CD4-positive, alpha-beta memory T cell (primary cell): ENCODE measurements around the gene SHH. TPM values are rescaled to one million over a fixed set of nuclear protein-coding genes. Genes with fewer than 3 reads are reported as not detected.
A peak's percentile ranks its signal among the peaks of the same experiment; 100 is the strongest.

Experiments
- CTCF ChIA-PET: fragments of 350-600 bp; sonication (Branson Sonifier 250); formaldehyde crosslinking; loops from one replicate; lab custom pipeline; 2021; ENCODE audit warnings: inconsistent platforms; ENCODE audit not compliant: partially characterized antibody; lab: Charles Lee
- POLR2A ChIA-PET: fragments of 350-600 bp; sonication (Branson Sonifier 250); formaldehyde crosslinking; loops from one replicate; lab custom pipeline; 2021; ENCODE audit not compliant: partially characterized antibody; lab: Charles Lee
- DNase-seq, 5 donors: peaks; one replicate each; pipeline versions ENCODE4 v3.0.0 to v3.0.0-alpha.2; 2020 to 2022; ENCODE audit warnings: mixed read lengths in 1 of 5
- H3K27ac ChIP-seq: one replicate; pipeline ENCODE4 v1.7.0; 2013; ENCODE audit warnings: low read depth, low read length
- H3K27me3 ChIP-seq: 2 replicates; pipeline ENCODE4 v1.7.0; 2013; ENCODE audit warnings: mild to moderate bottlenecking, low read length, moderate library complexity; ENCODE audit not compliant: insufficient read depth
- H3K36me3 ChIP-seq: 2 replicates; pipeline ENCODE4 v1.7.0; 2013; ENCODE audit warnings: mild to moderate bottlenecking, low read length, moderate library complexity; ENCODE audit not compliant: insufficient read depth
- H3K4me1 ChIP-seq: 2 replicates; pipeline ENCODE4 v1.7.0; 2013; ENCODE audit warnings: mild to moderate bottlenecking, low read length, moderate library complexity; ENCODE audit not compliant: insufficient read depth
- H3K4me3 ChIP-seq, 2 donors: one replicate each; pipeline ENCODE4 v1.7.0; 2013; ENCODE audit warnings: low read length in 2 of 2, mild to moderate bottlenecking in 1 of 2
- H3K9me3 ChIP-seq, 2 donors: one replicate each; pipeline ENCODE4 v1.7.0; 2013; ENCODE audit warnings: low read length in 2 of 2, control low read depth in 1 of 2; ENCODE audit not compliant: control insufficient read depth in 1 of 2
- H3K27ac Mint-ChIP-seq, 7 donors: one replicate each; pipeline ENCODE4 v1.8.0; 2020 to 2021; ENCODE audit warnings: mixed read lengths in 7 of 7, mild to moderate bottlenecking in 6 of 7, inconsistent platforms in 3 of 7, moderate library complexity in 3 of 7
- H3K27me3 Mint-ChIP-seq, 2 donors: one replicate each; pipeline ENCODE4 v1.8.0; 2020 to 2021; ENCODE audit warnings: mixed read lengths in 2 of 2
- H3K36me3 Mint-ChIP-seq, 2 donors: one replicate each; pipeline ENCODE4 v1.8.0; 2020 to 2021; ENCODE audit warnings: mixed read lengths in 2 of 2, inconsistent platforms in 1 of 2, mild to moderate bottlenecking in 1 of 2
- H3K4me1 Mint-ChIP-seq, 4 donors: one replicate each; pipeline ENCODE4 v1.8.0; 2020 to 2021; ENCODE audit warnings: mixed read lengths in 4 of 4, mild to moderate bottlenecking in 1 of 4
- H3K4me3 Mint-ChIP-seq, 8 donors: one replicate each; pipeline ENCODE4 v1.8.0; 2020 to 2021; ENCODE audit warnings: mixed read lengths in 8 of 8, mild to moderate bottlenecking in 7 of 8, moderate library complexity in 6 of 8, inconsistent platforms in 3 of 8
- H3K9me3 Mint-ChIP-seq, 8 donors: one replicate each; pipeline ENCODE4 v1.8.0; 2020 to 2021; ENCODE audit warnings: mixed read lengths in 8 of 8, mild to moderate bottlenecking in 5 of 8, inconsistent platforms in 3 of 8, moderate library complexity in 1 of 8
- intact Hi-C: fragments of 100-400 bp; cut with micrococcal nuclease; formaldehyde crosslinking; loops from one replicate; pipeline ENCODE4 v1.15.1; 2023
- polyA plus RNA-seq, 2 donors: library from polyadenylated mRNA; unstranded; fragments of 300-500 nt; fragmentation: Illumina TruSeq; gene quantifications; one replicate each; pipeline ENCODE4 v1.2.3, GENCODE V29; 2021
- total RNA-seq, 2 experiments: library from RNA; stranded (reverse); gene quantifications; one replicate each; pipeline ENCODE4 v1.2.3, GENCODE V29; 2021

The SHH gene
- total and polyA plus RNA-seq, 4 experiments from 2014 or later: 0.03 TPM; not detected in 3

DNA sequence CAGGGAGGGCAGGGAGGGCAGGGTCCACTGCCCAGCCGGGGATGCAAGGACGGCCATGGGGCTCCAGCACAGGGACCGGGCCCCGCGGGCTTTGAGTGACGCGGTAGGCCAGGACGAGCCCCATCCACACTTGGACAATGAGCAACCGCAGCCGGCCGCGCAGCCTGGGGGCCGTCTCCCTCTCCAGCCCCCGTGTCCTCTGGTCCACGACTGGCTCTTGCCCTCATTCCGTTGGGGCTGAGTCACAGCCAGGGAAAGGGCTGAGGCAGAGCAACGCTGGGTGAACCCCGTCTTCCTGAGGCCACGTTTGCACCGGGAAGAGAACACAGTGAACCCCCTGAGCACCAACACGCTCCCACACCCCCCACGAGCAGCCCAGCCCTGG lies 23.7 kb downstream of the SHH start:
- intact Hi-C loops: no loop called here
- Histone ChIP-seq H3K4me3 (no peak overlapping the region), H3K27ac (no peak overlapping the region), H3K27me3 (no peaks in the 10 kb centered on the region), H3K9me3 (no peaks in the 10 kb centered on the region), H3K36me3 (no peaks in the 10 kb centered on the region), H3K4me1 (no peaks in the 10 kb centered on the region)
- H3K27me3 Mint-ChIP-seq: peaks cover 4 to 6% of the 10 kb centered on the region in 2 donors
- peaks cover 11 to 14% of the 10 kb centered on the region in 2 donors for H3K36me3 Mint-ChIP-seq
- no peak overlapping the region for H3K4me3 Mint-ChIP-seq
- ChIA-PET POLR2A (no interaction called here), CTCF (no interaction called here)
- H3K9me3 Mint-ChIP-seq: no peaks in the 10 kb centered on the region
- DNase-seq: no peak
- H3K4me1 Mint-ChIP-seq: peaks cover 5 to 13% (median 8%) of the 10 kb centered on the region in 4 donors
- no peak overlapping the region for H3K27ac Mint-ChIP-seq

DNA sequence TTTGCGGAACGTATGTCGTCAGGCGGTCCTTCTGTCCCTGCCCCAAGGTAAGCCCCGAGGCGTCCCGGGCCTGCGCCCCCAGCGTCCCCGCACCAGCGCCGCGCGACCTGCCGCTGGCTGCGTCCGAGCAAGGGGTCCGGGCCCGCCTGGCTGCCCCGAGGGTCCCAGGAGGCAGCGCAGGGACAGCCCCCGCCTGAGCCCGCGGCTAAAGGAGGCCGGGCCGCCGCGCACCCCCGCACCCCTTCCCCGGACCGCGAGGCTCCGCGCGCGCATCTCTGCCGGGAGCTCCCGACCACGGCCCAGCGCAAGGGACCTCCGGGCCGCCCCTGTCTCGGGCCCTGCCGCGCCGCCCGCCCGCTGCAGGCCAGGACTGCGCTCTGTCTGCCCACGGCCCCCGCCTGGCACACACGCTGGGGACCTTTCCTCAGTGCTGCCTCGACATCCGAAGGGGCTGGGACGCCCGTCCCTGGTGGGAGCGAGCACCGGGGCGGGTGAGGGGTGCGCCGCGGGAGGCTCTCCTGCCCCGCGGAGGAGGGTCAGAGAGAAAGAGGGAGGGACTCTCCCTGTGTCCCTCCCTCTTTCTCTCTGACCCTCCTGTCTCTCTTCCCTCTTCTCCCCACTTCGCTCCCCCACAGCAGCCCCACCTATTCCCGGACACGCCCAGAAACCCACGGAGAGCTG lies 25.0 kb downstream of the SHH start:
- H3K4me1 Mint-ChIP-seq: peaks cover 5 to 13% (median 8%) of the 10 kb centered on the region in 4 donors
- no peak for DNase-seq
- peaks cover 18 to 26% of the 10 kb centered on the region in 2 donors for H3K36me3 Mint-ChIP-seq
- intact Hi-C loops: no loop called here
- ChIA-PET POLR2A (no interaction called here), CTCF (no interaction called here)
- no peak overlapping the region for H3K4me3 ChIP-seq
- no peaks in the 10 kb centered on the region for H3K4me1 ChIP-seq
- H3K27ac Mint-ChIP-seq: peak overlapping the region in 2 of 7 donors; percentile 42 to 51
- H3K36me3 ChIP-seq: peaks cover 8% of the 10 kb centered on the region
- no peak overlapping the region for H3K27ac ChIP-seq
- H3K9me3 Mint-ChIP-seq: no peaks in the 10 kb centered on the region
- no peaks in the 10 kb centered on the region for H3K27me3 ChIP-seq
- no peaks in the 10 kb centered on the region for H3K9me3 ChIP-seq
- peak overlapping the region in 1 of 8 donors; percentile 52 for H3K4me3 Mint-ChIP-seq
- H3K27me3 Mint-ChIP-seq: peaks cover 4 to 6% of the 10 kb centered on the region in 2 donors

DNA sequence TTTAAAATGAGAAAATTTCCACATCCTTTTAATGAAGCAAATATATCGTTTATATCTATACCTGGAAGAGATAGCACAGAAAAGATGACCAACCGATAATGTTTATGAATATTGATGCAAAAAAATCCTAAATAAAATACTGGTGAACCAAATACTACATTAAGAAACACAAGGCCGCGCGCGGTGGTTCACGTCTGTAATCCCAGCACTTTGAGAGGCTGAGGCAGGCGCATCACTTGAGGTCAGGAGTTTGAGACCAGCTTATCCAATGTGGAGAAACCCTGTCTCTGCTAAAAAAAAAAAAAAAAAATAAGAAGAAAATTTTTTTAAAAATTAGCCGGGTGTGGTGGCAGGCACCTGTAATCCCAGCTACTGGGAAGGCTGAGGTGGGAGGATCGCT lies 25.8 kb downstream of the SHH start:
- CTCF ChIA-PET: no interaction called here
- no peaks in the 10 kb centered on the region for H3K9me3 Mint-ChIP-seq
- peak overlapping the region in 1 of 8 donors; percentile 6 for H3K4me3 Mint-ChIP-seq

DNA sequence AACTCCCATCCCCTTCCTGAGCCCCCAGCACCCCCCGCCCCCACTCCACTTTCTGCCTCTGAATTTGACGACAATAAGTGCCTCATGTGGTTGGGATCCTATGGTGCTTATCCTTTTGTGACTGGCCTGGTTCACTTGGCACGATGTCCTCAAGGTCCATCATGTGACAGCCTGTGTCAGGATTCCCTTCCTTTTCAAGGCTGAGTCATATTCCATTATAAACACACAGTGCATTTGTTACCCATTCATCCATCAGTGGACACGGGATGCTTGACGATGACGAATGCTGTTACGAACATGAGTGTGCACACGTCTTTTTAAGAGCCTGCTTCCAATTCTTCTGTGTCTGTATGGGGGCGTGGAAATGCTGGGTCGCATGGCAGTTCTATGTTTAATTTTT lies 26.7 kb downstream of the SHH start:
- Histone ChIP-seq H3K9me3 (no peaks in the 10 kb centered on the region), H3K4me3 (no peak overlapping the region), H3K27ac (no peak overlapping the region), H3K36me3 (peaks cover 11% of the 10 kb centered on the region), H3K27me3 (no peaks in the 10 kb centered on the region), H3K4me1 (no peaks in the 10 kb centered on the region)
- DNase-seq: no peak
- CTCF ChIA-PET: interaction anchor here (1.4 kb wide), 1 partner anchor 19 kb away, joined by 4 read pairs; no protein-coding TSS in a partner anchor
- no peaks in the 10 kb centered on the region for H3K9me3 Mint-ChIP-seq
- no peak overlapping the region for H3K4me3 Mint-ChIP-seq
- intact Hi-C loops: no loop called here
- H3K27ac Mint-ChIP-seq: peak overlapping the region in 1 of 7 donors; percentile 66
- POLR2A ChIA-PET: no interaction called here
- H3K36me3 Mint-ChIP-seq: peaks cover 36 to 40% of the 10 kb centered on the region in 2 donors
- H3K4me1 Mint-ChIP-seq: peaks cover 5 to 13% (median 9%) of the 10 kb centered on the region in 4 donors
- peaks cover 4 to 6% of the 10 kb centered on the region in 2 donors for H3K27me3 Mint-ChIP-seq

More for the DNA sequence above, 25.8 kb downstream of the SHH start:
- peaks cover 9% of the 10 kb centered on the region for H3K36me3 ChIP-seq
- H3K4me1 ChIP-seq: no peaks in the 10 kb centered on the region
- H3K4me1 Mint-ChIP-seq: peaks cover 5 to 13% (median 8%) of the 10 kb centered on the region in 4 donors
- H3K27ac Mint-ChIP-seq: peak overlapping the region in 1 of 7 donors; percentile 17
- H3K27me3 Mint-ChIP-seq: peaks cover 4 to 6% of the 10 kb centered on the region in 2 donors
- POLR2A ChIA-PET: no interaction called here
- no peaks in the 10 kb centered on the region for H3K9me3 ChIP-seq
- H3K4me3 ChIP-seq: no peak overlapping the region
- DNase-seq: no peak
- H3K27ac ChIP-seq: no peak overlapping the region
- intact Hi-C loops: no loop called here
- H3K36me3 Mint-ChIP-seq: peaks cover 26 to 30% of the 10 kb centered on the region in 2 donors
- no peaks in the 10 kb centered on the region for H3K27me3 ChIP-seq

DNA sequence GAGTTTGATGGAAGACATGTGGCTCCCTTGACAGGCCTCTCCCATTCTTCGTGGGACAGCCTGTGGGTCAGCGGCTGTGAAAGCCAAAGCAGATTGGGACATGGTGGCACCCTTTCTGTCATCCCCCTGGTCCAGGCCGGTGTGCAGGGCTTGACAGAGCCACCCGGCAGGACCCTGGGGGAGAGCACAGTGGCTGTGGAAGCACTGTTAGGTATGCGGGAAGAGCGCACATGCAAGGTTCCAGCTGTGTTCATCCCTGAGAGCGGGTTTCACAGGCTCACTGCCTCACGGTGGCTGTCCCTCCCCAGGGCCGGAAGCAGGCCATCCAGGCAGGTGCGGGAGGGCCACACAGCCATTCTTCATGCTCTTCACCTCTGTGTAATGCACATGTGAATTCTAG lies 29.8 kb downstream of the SHH start:
- CTCF ChIA-PET: no interaction called here
- H3K4me3 Mint-ChIP-seq: no peak overlapping the region
- Histone ChIP-seq H3K36me3 (peaks cover 27% of the 10 kb centered on the region), H3K4me1 (no peaks in the 10 kb centered on the region), H3K27me3 (no peaks in the 10 kb centered on the region), H3K27ac (no peak overlapping the region), H3K4me3 (no peak overlapping the region), H3K9me3 (no peaks in the 10 kb centered on the region)
- POLR2A ChIA-PET: no interaction called here
- H3K9me3 Mint-ChIP-seq: peaks cover 0 to 4% (median 0%) of the 10 kb centered on the region in 8 donors
- peaks cover 4 to 6% of the 10 kb centered on the region in 2 donors for H3K27me3 Mint-ChIP-seq
- H3K36me3 Mint-ChIP-seq: peaks cover 61 to 63% of the 10 kb centered on the region in 2 donors
- peaks cover 5 to 13% (median 9%) of the 10 kb centered on the region in 4 donors for H3K4me1 Mint-ChIP-seq
- H3K27ac Mint-ChIP-seq: peak overlapping the region in 1 of 7 donors; percentile 35
- intact Hi-C loops: no loop called here
- no peak for DNase-seq

DNA sequence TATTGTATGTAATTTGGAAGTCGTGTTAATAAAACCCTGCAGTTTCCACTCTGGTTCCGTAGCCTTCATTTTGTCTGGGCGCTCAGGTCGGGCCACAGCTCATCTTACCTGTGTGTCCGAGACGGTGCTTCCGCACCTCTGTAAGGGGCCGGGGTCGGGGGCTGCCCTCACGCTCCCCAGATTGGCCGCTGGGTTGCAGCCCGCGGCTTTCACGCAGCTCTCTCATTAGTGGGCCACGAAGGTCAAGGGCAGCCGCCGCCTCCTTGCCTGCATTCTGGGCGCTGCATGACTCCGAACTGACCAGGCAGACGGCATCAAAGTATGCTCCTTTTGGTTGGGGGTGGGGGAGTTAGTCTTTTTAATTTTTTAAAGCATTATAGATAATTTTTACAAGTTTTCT lies 30.8 kb downstream of the SHH start:
- H3K27me3 Mint-ChIP-seq: peaks cover 4 to 6% of the 10 kb centered on the region in 2 donors
- intact Hi-C loops: no loop called here

DNA sequence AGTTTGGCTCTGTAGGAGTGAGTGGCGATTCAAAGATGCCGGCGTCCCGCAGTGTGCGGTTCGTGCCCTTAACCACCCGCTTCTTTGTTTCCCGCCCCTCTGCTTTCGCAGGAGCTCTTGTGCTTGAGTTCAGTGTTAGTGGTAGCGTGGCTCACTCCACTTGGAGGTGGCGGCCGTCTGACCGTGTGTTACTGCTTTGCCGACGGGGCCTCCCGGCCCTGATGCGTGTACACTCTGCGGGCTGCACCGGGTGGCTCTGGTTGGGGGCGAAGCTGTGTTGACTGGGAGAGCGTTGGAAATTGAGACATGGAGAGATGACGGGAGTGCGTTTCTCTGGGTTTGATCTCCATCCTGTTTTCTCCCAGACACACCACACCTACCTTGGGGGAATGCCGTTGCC lies 31.4 kb downstream of the SHH start:
- Histone ChIP-seq H3K4me1 (no peaks in the 10 kb centered on the region), H3K9me3 (no peaks in the 10 kb centered on the region), H3K4me3 (no peak overlapping the region), H3K27ac (no peak overlapping the region), H3K27me3 (no peaks in the 10 kb centered on the region), H3K36me3 (peaks cover 41% of the 10 kb centered on the region)
- peaks cover 2 to 4% of the 10 kb centered on the region in 2 donors for H3K27me3 Mint-ChIP-seq
- H3K27ac Mint-ChIP-seq: peak overlapping the region in 2 of 7 donors; percentile 57 to 68
- peak overlapping the region in 1 of 8 donors; percentile 61 for H3K4me3 Mint-ChIP-seq
- POLR2A ChIA-PET: no interaction called here
- H3K4me1 Mint-ChIP-seq: peaks cover 1 to 7% (median 4%) of the 10 kb centered on the region in 4 donors
- H3K9me3 Mint-ChIP-seq: peaks cover 0 to 4% (median 0%) of the 10 kb centered on the region in 8 donors
- CTCF ChIA-PET: no interaction called here
- intact Hi-C loops: no loop called here
- DNase-seq: no peak
- peaks cover 75 to 77% of the 10 kb centered on the region in 2 donors for H3K36me3 Mint-ChIP-seq

More for the DNA sequence above, 30.8 kb downstream of the SHH start:
- peaks cover 72% of the 10 kb centered on the region in 2 donors for H3K36me3 Mint-ChIP-seq
- Histone ChIP-seq H3K4me3 (no peak overlapping the region), H3K4me1 (no peaks in the 10 kb centered on the region), H3K36me3 (peaks cover 37% of the 10 kb centered on the region), H3K27ac (no peak overlapping the region), H3K9me3 (no peaks in the 10 kb centered on the region), H3K27me3 (no peaks in the 10 kb centered on the region)
- H3K27ac Mint-ChIP-seq: peak overlapping the region in 1 of 7 donors; percentile 68
- CTCF ChIA-PET: no interaction called here
- peaks cover 5 to 12% (median 9%) of the 10 kb centered on the region in 4 donors for H3K4me1 Mint-ChIP-seq
- POLR2A ChIA-PET: no interaction called here
- no peak overlapping the region for H3K4me3 Mint-ChIP-seq
- H3K9me3 Mint-ChIP-seq: peaks cover 0 to 4% (median 0%) of the 10 kb centered on the region in 8 donors
- no peak for DNase-seq
